ENCODE measurements around the gene SIRT2.

GRCh38 chr19:38836159-38836982 lies 63.0 kb downstream of the SIRT2 start:
- TF ChIP-seq ATF3 (IDR thresholded peaks at IDR 0.05; ENCODE audit: insufficient read depth, low read depth, low read length) (no peak), TCF12 (IDR thresholded peaks at IDR 0.05; ENCODE audit: low read depth, low read length) (no peak), MAX (IDR thresholded peaks at IDR 0.05) (no peak)

Data from H1 (cell line).